ENCODE results near the gene ATR. TPM values are rescaled to one million over a fixed set of nuclear protein-coding genes. Genes with fewer than 3 reads are reported as not detected.

Gene ATR
- total RNA-seq, 1 donor: 37.6 TPM

- no peak for TF ChIP-seq CTCF (IDR thresholded peaks at IDR 0.05; ENCODE audit: insufficient read depth, low read length)
- H3K4me3 ChIP-seq (ENCODE audit: low read depth, low read length): no peak overlapping the region
- no peak for DNase-seq (ENCODE audit: low read depth)
Observed at GRCh38 chr3:142500211-142500610, 78.3 kb downstream of the ATR start.

- TF ChIP-seq CTCF (IDR thresholded peaks at IDR 0.05; ENCODE audit: insufficient read depth, low read length): no peak
- H3K4me3 ChIP-seq (ENCODE audit: low read depth, low read length): no peak overlapping the region
- DNase-seq (ENCODE audit: low read depth): no peak
Observed at GRCh38 chr3:142498397-142499180, 79.9 kb downstream of the ATR start.

- no peak for TF ChIP-seq CTCF (IDR thresholded peaks at IDR 0.05; ENCODE audit: insufficient read depth, low read length)
- DNase-seq (ENCODE audit: low read depth): no peak
- no peak overlapping the region for H3K4me3 ChIP-seq (ENCODE audit: low read depth, low read length)
Observed at GRCh38 chr3:142497729-142498128, 80.8 kb downstream of the ATR start.

- DNase-seq (ENCODE audit: low read depth): no peak
- H3K4me3 ChIP-seq (ENCODE audit: low read depth, low read length): no peak overlapping the region
- no peak for TF ChIP-seq CTCF (IDR thresholded peaks at IDR 0.05; ENCODE audit: insufficient read depth, low read length)
Observed at GRCh38 chr3:142495103-142495502, 83.4 kb downstream of the ATR start.

- H3K4me3 ChIP-seq (ENCODE audit: low read depth, low read length): no peak overlapping the region
- no peak for TF ChIP-seq CTCF (IDR thresholded peaks at IDR 0.05; ENCODE audit: insufficient read depth, low read length)
- DNase-seq (ENCODE audit: low read depth): no peak
Observed at GRCh38 chr3:142492184-142492583, 86.3 kb downstream of the ATR start.

- no peak for DNase-seq (ENCODE audit: low read depth)
- no peak overlapping the region for H3K4me3 ChIP-seq (ENCODE audit: low read depth, low read length)
- TF ChIP-seq CTCF (IDR thresholded peaks at IDR 0.05; ENCODE audit: insufficient read depth, low read length): no peak
Observed at GRCh38 chr3:142489572-142490323, 88.8 kb downstream of the ATR start.
